Uterus (tissue), 2 donors: Measurements from ENCODE around the gene PPAN.

ENCODE experiments used
- POLR2A ChIP-seq, 2 donors: fragments of 450-650 bp; IDR thresholded peaks; one replicate each; pipeline ENCODE4 v1.6.1; 2016; ENCODE audit warnings: antibody characterized with exemption in 2 of 2, mild to moderate bottlenecking in 1 of 2, moderate library complexity in 1 of 2
- TF ChIP-seq, protein P1 (sequence below), 4 experiments: fragments of 200-600 bp in 2 of 4; fragments of 450-650 bp in 2 of 4; sonication (generic) in 2 of 4; IDR thresholded peaks; one replicate each; pipeline ENCODE4 v1.5.1; 2016 to 2019; ENCODE audit warnings: antibody characterized with exemption in 4 of 4, mild to moderate bottlenecking in 2 of 4, moderate library complexity in 1 of 4

- TF ChIP-seq POLR2A (IDR thresholded peaks at IDR 0.05): no peak
- TF ChIP-seq, protein P1, sequence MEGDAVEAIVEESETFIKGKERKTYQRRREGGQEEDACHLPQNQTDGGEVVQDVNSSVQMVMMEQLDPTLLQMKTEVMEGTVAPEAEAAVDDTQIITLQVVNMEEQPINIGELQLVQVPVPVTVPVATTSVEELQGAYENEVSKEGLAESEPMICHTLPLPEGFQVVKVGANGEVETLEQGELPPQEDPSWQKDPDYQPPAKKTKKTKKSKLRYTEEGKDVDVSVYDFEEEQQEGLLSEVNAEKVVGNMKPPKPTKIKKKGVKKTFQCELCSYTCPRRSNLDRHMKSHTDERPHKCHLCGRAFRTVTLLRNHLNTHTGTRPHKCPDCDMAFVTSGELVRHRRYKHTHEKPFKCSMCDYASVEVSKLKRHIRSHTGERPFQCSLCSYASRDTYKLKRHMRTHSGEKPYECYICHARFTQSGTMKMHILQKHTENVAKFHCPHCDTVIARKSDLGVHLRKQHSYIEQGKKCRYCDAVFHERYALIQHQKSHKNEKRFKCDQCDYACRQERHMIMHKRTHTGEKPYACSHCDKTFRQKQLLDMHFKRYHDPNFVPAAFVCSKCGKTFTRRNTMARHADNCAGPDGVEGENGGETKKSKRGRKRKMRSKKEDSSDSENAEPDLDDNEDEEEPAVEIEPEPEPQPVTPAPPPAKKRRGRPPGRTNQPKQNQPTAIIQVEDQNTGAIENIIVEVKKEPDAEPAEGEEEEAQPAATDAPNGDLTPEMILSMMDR (IDR thresholded peaks at IDR 0.05): no peak
These were observed 4.2 kb downstream of the PPAN start for GRCh38 chr19:10110076-10110971.
